Esophagus muscularis mucosa (tissue), 4 donors: ENCODE measurements around the gene SCYL3.

Experiments used
- CTCF ChIP-seq, 3 experiments: fragments of 200-600 bp in 2 of 3; fragments of 450-650 bp in 1 of 3; sonication (generic) in 2 of 3; IDR thresholded peaks; one replicate each; pipeline ENCODE4 v1.5.1; 2017 to 2019; ENCODE audit warnings: antibody characterized with exemption in 3 of 3, mild to moderate bottlenecking in 2 of 3, moderate library complexity in 1 of 3
- EP300 ChIP-seq: sonication (generic); formaldehyde crosslinking; IDR thresholded peaks from one replicate; pipeline ENCODE4 v1.6.1; 2017; ENCODE audit warnings: antibody characterized with exemption
- POLR2A ChIP-seq: fragments of 450-650 bp; IDR thresholded peaks from one replicate; pipeline ENCODE4 v1.6.1; 2017; ENCODE audit warnings: antibody characterized with exemption, moderate library complexity, mild to moderate bottlenecking, low read depth
- POLR2AphosphoS5 ChIP-seq, 2 donors: sonication (generic); formaldehyde crosslinking; IDR thresholded peaks; one replicate each; pipeline ENCODE4 v1.6.1; 2017; ENCODE audit warnings: antibody characterized with exemption in 2 of 2

- TF ChIP-seq CTCF (IDR thresholded peaks at IDR 0.05) (no peak), POLR2AphosphoS5 (IDR thresholded peaks at IDR 0.05) (no peak), POLR2A (no peak), EP300 (no peak)
Observed at GRCh38 chr1:169892176-169892926, 1.3 kb downstream of the SCYL3 start.
